ENCODE results near the gene KCND3.

Gene KCND3

DNA sequence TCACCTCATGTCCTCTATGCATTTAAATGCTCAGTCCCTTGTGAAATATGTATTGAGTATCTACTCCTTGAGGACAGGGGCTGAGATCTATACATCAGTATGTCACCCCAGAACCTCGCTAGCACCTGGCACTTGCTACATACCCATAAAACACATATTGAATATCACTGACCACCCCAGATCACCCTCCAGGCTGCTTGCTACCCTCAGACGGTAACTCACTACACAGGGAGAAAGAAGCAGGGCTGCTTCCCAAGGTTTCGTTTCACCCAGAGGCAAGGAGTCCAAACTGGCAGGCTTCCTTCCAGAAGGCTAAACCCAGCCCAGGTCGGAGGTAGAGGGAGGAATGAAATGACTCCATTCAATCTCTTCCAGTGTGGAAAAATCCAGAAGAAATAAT is 258.8 kb downstream of the KCND3 start:
- Histone ChIP-seq H3K4me3 (replicated peaks; ENCODE audit: insufficient read depth, low read length) (no peak overlapping the region), H3K27me3 (ENCODE audit: insufficient read depth, poor library complexity, severe bottlenecking) (no peaks in the 10 kb centered on the region), H3K27ac (replicated peaks) (no peak overlapping the region)
- DNase-seq (ENCODE audit: low read depth in 1 of 2, low spot score in 1 of 2), result no peak
- TF ChIP-seq POLR2AphosphoS5 (IDR thresholded peaks at IDR 0.05; ENCODE audit: low read depth) (no peak), SPI1 (IDR thresholded peaks at IDR 0.05; ENCODE audit: borderline replicate concordance, low read depth) (no peak), GABPA (IDR thresholded peaks at IDR 0.05; ENCODE audit: low read depth) (no peak)
- TF ChIP-seq, protein P1, sequence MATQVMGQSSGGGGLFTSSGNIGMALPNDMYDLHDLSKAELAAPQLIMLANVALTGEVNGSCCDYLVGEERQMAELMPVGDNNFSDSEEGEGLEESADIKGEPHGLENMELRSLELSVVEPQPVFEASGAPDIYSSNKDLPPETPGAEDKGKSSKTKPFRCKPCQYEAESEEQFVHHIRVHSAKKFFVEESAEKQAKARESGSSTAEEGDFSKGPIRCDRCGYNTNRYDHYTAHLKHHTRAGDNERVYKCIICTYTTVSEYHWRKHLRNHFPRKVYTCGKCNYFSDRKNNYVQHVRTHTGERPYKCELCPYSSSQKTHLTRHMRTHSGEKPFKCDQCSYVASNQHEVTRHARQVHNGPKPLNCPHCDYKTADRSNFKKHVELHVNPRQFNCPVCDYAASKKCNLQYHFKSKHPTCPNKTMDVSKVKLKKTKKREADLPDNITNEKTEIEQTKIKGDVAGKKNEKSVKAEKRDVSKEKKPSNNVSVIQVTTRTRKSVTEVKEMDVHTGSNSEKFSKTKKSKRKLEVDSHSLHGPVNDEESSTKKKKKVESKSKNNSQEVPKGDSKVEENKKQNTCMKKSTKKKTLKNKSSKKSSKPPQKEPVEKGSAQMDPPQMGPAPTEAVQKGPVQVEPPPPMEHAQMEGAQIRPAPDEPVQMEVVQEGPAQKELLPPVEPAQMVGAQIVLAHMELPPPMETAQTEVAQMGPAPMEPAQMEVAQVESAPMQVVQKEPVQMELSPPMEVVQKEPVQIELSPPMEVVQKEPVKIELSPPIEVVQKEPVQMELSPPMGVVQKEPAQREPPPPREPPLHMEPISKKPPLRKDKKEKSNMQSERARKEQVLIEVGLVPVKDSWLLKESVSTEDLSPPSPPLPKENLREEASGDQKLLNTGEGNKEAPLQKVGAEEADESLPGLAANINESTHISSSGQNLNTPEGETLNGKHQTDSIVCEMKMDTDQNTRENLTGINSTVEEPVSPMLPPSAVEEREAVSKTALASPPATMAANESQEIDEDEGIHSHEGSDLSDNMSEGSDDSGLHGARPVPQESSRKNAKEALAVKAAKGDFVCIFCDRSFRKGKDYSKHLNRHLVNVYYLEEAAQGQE (IDR thresholded peaks at IDR 0.05; ENCODE audit: insufficient replicate concordance, low read depth), result no peak
- TF ChIP-seq, protein P2, sequence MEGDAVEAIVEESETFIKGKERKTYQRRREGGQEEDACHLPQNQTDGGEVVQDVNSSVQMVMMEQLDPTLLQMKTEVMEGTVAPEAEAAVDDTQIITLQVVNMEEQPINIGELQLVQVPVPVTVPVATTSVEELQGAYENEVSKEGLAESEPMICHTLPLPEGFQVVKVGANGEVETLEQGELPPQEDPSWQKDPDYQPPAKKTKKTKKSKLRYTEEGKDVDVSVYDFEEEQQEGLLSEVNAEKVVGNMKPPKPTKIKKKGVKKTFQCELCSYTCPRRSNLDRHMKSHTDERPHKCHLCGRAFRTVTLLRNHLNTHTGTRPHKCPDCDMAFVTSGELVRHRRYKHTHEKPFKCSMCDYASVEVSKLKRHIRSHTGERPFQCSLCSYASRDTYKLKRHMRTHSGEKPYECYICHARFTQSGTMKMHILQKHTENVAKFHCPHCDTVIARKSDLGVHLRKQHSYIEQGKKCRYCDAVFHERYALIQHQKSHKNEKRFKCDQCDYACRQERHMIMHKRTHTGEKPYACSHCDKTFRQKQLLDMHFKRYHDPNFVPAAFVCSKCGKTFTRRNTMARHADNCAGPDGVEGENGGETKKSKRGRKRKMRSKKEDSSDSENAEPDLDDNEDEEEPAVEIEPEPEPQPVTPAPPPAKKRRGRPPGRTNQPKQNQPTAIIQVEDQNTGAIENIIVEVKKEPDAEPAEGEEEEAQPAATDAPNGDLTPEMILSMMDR (IDR thresholded peaks at IDR 0.05; ENCODE audit: insufficient read depth, low read length), result no peak

DNA sequence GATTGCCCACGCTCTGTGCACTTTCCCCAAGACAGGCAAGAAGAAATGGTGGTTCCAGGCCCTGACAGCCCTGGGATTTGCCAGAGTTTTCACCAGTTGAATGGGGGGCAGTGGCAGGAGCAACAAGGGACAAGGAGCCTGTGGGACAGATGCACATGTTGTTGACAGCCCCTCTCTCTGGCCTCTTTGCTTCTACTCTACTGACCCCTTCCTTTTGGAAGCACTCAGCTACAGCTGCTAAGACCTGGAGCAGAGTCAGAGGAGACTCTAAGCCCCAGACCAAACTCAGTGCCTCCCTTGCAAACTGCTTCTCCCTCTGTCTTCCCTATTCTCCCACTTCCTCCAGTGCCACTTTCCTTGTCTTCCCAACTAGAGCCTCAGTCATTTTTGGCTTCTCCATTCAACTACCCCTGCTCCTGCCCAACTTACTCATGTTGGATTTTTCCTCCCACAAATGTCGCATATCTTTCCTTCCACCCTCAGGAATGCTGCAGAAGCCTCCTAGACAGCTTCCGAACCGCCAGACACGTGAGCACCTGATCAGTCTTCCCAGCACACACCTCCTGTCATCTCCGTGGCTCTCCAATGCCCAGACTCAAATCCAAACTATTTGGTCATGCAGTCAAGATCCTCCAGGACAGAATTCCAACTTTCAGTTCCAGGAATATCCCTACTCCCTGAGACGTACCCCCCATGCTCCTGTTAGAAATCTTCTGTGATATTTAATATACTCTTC is 259.4 kb downstream of the KCND3 start:
- no peak for DNase-seq (ENCODE audit: low read depth in 1 of 2, low spot score in 1 of 2)
- H3K4me3 ChIP-seq (replicated peaks; ENCODE audit: insufficient read depth, low read length), result no peak overlapping the region
- no peaks in the 10 kb centered on the region for H3K27me3 ChIP-seq (ENCODE audit: insufficient read depth, poor library complexity, severe bottlenecking)
- TF ChIP-seq SPI1 (IDR thresholded peaks at IDR 0.05; ENCODE audit: borderline replicate concordance, low read depth) (no peak), POLR2AphosphoS5 (IDR thresholded peaks at IDR 0.05; ENCODE audit: low read depth) (no peak), GABPA (IDR thresholded peaks at IDR 0.05; ENCODE audit: low read depth) (no peak)
- TF ChIP-seq, protein P1 (IDR thresholded peaks at IDR 0.05; ENCODE audit: insufficient replicate concordance, low read depth), result no peak
- TF ChIP-seq, protein P2 (IDR thresholded peaks at IDR 0.05; ENCODE audit: insufficient read depth, low read length), result no peak
- H3K27ac ChIP-seq (replicated peaks), result no peak overlapping the region

DNA sequence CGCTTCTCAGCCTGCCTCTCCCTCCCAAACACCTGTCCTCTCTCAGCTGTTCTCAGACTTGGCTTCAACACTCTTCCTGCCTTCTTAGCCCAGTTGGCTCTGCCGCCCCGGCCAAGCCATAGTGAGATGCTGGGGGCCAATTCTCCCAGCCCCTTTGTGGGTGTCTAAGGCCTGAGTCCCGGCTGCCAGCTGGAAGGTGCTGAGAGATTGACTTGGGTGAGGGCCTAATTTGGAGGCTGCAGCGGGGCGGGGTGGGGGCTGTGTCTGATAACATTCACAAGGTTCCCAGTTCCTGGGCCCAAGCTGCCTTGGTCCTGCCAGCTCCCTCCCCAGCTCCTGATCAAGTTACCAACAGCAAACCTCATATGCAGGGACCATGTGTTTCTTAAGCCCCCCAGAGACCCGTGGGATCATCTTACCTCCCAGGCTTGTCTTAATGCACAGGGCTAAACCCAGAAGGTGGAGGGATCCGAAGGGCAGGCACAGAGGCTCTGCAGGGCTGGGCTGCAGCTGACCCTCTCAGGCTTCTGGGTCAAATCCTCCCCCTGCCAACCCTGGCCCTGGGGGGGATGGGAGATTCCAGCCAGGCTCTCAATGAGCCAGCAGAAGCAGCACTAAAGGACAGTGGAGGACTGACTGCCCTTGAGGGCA is 260.1 kb downstream of the KCND3 start:
- H3K4me3 ChIP-seq (replicated peaks; ENCODE audit: insufficient read depth, low read length), result no peak overlapping the region
- no peak overlapping the region for H3K27ac ChIP-seq (replicated peaks)
- DNase-seq (ENCODE audit: low read depth in 1 of 2, low spot score in 1 of 2), result no peak
- TF ChIP-seq POLR2AphosphoS5 (IDR thresholded peaks at IDR 0.05; ENCODE audit: low read depth), result no peak
- no peak for TF ChIP-seq SPI1 (IDR thresholded peaks at IDR 0.05; ENCODE audit: borderline replicate concordance, low read depth)
- TF ChIP-seq GABPA (IDR thresholded peaks at IDR 0.05; ENCODE audit: low read depth), result no peak
- TF ChIP-seq, protein P2 (IDR thresholded peaks at IDR 0.05; ENCODE audit: insufficient read depth, low read length), result no peak
- TF ChIP-seq, protein P1 (IDR thresholded peaks at IDR 0.05; ENCODE audit: insufficient replicate concordance, low read depth), result no peak
- no peaks in the 10 kb centered on the region for H3K27me3 ChIP-seq (ENCODE audit: insufficient read depth, poor library complexity, severe bottlenecking)
